AG09309 (cell line): ENCODE results near the gene NXN.

Experiments used
- DNase-seq: peaks from one replicate; pipeline ENCODE4 v3.0.0-alpha.2; 2010; ENCODE audit warnings: low read depth
- H3K4me3 ChIP-seq: 2 replicates; pipeline ENCODE4 v1.5.1; 2011; ENCODE audit warnings: mild to moderate bottlenecking, low read depth, low read length, moderate library complexity; ENCODE audit not compliant: control insufficient read depth
- TF ChIP-seq, protein P1 (sequence below): IDR thresholded peaks from 2 replicates; pipeline ENCODE4 v1.5.1; 2011; ENCODE audit warnings: mild to moderate bottlenecking, low read depth, low read length, inconsistent platforms; ENCODE audit not compliant: insufficient read depth, control insufficient read depth; ENCODE audit errors: missing control alignments

Gene NXN

DNA sequence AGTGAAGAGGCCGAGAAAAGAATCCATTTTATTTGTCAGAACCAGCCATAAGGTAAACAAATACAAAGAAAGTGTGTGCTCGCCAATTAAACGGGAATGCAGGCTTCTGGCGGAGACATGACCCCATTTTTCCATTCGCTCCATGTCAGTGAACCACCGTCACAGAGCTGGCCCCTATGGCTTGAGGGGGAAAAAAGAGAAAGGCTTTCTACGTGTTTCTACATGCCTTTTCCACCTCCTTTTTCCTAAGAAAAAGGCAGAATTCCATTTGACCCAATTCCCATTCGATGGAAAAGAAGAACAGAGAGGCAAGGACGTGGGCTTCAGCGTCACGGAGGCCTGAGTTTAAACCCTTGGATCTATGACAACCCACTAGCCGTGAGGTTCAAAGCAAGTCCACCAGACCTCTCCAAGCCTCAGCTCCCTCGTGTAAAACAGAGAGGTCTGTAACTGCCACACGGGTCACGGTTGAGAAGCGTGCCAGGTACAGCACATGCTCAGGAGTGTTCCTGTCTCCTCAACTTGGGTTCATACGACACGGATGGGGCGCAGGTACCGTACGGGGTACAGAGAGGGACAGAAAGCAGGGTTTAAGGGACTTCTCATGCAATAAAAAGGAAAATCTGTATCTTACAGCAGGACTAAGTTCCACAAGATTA is 91.9 kb downstream of the NXN start:
- H3K4me3 ChIP-seq: no peak overlapping the region
- DNase-seq: no peak
- TF ChIP-seq, protein P1, sequence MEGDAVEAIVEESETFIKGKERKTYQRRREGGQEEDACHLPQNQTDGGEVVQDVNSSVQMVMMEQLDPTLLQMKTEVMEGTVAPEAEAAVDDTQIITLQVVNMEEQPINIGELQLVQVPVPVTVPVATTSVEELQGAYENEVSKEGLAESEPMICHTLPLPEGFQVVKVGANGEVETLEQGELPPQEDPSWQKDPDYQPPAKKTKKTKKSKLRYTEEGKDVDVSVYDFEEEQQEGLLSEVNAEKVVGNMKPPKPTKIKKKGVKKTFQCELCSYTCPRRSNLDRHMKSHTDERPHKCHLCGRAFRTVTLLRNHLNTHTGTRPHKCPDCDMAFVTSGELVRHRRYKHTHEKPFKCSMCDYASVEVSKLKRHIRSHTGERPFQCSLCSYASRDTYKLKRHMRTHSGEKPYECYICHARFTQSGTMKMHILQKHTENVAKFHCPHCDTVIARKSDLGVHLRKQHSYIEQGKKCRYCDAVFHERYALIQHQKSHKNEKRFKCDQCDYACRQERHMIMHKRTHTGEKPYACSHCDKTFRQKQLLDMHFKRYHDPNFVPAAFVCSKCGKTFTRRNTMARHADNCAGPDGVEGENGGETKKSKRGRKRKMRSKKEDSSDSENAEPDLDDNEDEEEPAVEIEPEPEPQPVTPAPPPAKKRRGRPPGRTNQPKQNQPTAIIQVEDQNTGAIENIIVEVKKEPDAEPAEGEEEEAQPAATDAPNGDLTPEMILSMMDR: no peak

DNA sequence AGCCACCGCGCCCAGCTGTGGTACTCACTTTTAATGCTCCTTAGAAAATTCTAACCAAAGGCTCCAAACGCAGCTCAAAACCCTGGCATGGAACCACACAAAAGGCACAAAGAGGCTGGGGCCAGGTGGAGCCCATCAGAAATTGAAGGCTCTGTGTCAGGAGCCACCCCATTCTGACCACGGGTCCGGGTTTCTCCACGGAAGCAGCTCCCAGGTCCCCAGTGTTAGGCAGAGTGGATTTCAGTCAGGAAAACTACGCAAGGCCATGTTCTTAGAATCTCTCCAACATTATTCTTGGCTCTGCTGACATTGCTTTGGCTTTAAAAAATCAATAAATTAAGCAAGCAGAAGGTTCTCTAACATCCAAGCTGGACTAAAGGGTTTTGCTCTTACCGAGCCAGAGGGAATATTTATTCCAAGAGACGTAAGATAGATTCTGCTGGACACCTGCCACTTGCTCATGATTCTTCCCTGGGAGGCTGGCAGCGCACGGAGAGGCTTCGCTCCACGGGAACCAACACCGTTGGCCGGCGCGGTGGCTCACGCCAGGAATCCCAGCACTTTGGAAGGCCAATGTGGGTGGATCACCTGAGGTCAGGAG is 93.5 kb downstream of the NXN start:
- H3K4me3 ChIP-seq: no peak overlapping the region
- DNase-seq: no peak
- TF ChIP-seq, protein P1: no peak

DNA sequence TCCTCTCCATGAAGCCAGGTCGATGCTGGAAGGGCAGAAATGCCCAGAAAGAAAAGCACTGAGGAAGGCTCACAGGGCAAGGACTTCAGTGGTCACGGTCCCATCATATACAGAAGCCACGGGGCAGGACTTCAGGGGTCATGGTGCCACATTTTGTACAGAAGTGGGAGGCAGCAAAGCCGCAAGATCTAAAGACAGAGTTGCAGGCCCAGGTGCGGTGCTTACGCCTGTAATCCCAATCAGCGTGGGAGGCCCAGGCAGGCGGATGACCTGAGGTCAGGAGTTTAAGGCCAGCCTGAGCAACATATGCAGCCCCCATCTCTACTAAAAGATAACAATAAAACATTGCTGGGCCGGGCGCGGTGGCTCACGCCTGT is 96.0 kb downstream of the NXN start:
- DNase-seq: no peak
- TF ChIP-seq, protein P1: no peak
- H3K4me3 ChIP-seq: no peak overlapping the region

- TF ChIP-seq, protein P1: no peak
- no peak overlapping the region for H3K4me3 ChIP-seq
- DNase-seq: no peak
Measured at GRCh38 chr17:882827-883585, 96.6 kb downstream of the NXN start.

- TF ChIP-seq, protein P1: no peak
- H3K4me3 ChIP-seq: no peak overlapping the region
- no peak for DNase-seq
Measured at GRCh38 chr17:881778-882177, 97.8 kb downstream of the NXN start.

- no peak for DNase-seq
- TF ChIP-seq, protein P1: no peak
- no peak overlapping the region for H3K4me3 ChIP-seq
Measured at GRCh38 chr17:880443-881269, 98.9 kb downstream of the NXN start.
